BLaER1 treated with 17β-estradiol and CSF1 and Interleukin-3, amounts not matched to agents 10 nM and 100 nM (cell line): Measurements from ENCODE around the gene SEPTIN5.
A peak's percentile ranks its signal among the peaks of the same experiment; 100 is the strongest.

Experiments used
- H3K27ac ChIP-seq, 11 experiments: shearing (Covaris generic); formaldehyde crosslinking; 2 replicates each; pipeline ENCODE4 v1.8.1; 2022
- H3K27me3 ChIP-seq, 11 experiments: shearing (Covaris generic); formaldehyde crosslinking; 2 replicates each; pipeline ENCODE4 v1.8.1; 2022
- H3K36me3 ChIP-seq, 11 experiments: shearing (Covaris generic); formaldehyde crosslinking; 2 replicates each; pipeline ENCODE4 v1.8.1; 2022
- H3K4me1 ChIP-seq, 10 experiments: shearing (Covaris generic); formaldehyde crosslinking; 2 replicates each; pipeline ENCODE4 v1.8.1; 2022
- H3K4me2 ChIP-seq, 11 experiments: shearing (Covaris generic); formaldehyde crosslinking; 2 replicates each; pipeline ENCODE4 v1.8.1; 2022
- H3K4me3 ChIP-seq, 10 experiments: shearing (Covaris generic); formaldehyde crosslinking; 2 replicates each; pipeline ENCODE4 v1.8.1; 2022
- H3K9ac ChIP-seq, 11 experiments: shearing (Covaris generic); formaldehyde crosslinking; 2 replicates each; pipeline ENCODE4 v1.8.1; 2022
- H3K9me3 ChIP-seq, 11 experiments: shearing (Covaris generic); formaldehyde crosslinking; replicated peaks in 1 of 11; 2 replicates each; pipeline ENCODE4 v1.8.1; 2022
- H4K20me1 ChIP-seq, 11 experiments: shearing (Covaris generic); formaldehyde crosslinking; 2 replicates each; pipeline ENCODE4 v1.8.1; 2022
- Cebpa-rat ChIP-seq, 11 experiments: shearing (Covaris generic); IDR thresholded peaks; 2 replicates each; pipeline ENCODE4 v1.8.1; 2022

The SEPTIN5 gene

DNA sequence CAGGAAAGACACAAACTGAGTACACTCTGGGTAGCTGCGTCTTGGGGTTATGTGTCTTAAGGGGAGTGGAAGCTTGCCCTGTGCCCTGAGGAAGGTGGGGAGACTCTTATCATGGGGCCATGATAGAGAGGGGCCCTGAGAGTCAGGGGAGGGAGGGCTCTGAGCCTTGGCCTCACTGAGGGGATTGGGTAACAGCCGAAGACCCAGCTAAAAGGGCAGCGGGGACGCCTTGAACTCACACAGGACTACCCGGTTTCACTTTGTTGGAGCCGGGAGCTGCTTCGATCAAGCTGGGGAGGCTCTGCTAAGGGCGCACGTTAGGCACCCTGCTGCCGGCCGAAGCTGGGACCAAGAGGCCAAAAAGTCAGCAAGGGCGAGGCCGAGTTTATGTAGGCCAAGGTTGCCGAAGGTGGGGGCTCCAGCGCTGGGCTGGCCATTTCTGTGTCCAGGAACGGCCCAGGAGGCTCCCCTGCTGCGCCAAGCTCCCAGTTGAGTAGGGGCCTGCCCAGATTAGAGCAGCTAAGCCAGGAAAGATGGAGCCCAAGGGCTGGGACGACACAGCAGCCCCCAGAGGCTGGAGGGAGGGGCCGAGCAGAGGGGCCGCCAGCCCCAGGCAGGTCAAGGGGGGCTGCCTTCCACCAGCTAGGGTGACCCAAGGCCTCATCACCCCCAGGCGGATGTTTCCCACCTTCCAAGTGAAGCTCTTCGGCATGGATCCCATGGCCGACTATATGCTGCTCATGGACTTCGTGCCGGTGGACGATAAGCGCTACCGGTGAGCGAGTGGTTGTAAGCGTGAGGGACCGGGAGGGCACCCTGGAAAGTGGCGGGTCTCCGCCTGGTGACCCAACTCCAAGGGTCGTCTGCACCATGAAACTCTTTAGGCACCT is 48.5 kb downstream of the SEPTIN5 start:
- Histone ChIP-seq H3K9ac (no peak overlapping the region), H4K20me1 (peaks cover 0 to 96% (median 80%) of the 10 kb centered on the region in 11 experiments; a peak in 18 of 22 replicates), H3K4me1 (peaks cover 21 to 42% (median 32%) of the 10 kb centered on the region in 10 experiments), H3K4me3 (no peak overlapping the region), H3K9me3 (no peaks in the 10 kb centered on the region), H3K27ac (no peak overlapping the region), H3K36me3 (no peaks in the 10 kb centered on the region), H3K27me3 (peaks cover 99 to 100% (median 100%) of the 10 kb centered on the region in 11 experiments), H3K4me2 (no peak overlapping the region)
- TF ChIP-seq Cebpa-rat (IDR thresholded peaks at IDR 0.05) = no peak

DNA sequence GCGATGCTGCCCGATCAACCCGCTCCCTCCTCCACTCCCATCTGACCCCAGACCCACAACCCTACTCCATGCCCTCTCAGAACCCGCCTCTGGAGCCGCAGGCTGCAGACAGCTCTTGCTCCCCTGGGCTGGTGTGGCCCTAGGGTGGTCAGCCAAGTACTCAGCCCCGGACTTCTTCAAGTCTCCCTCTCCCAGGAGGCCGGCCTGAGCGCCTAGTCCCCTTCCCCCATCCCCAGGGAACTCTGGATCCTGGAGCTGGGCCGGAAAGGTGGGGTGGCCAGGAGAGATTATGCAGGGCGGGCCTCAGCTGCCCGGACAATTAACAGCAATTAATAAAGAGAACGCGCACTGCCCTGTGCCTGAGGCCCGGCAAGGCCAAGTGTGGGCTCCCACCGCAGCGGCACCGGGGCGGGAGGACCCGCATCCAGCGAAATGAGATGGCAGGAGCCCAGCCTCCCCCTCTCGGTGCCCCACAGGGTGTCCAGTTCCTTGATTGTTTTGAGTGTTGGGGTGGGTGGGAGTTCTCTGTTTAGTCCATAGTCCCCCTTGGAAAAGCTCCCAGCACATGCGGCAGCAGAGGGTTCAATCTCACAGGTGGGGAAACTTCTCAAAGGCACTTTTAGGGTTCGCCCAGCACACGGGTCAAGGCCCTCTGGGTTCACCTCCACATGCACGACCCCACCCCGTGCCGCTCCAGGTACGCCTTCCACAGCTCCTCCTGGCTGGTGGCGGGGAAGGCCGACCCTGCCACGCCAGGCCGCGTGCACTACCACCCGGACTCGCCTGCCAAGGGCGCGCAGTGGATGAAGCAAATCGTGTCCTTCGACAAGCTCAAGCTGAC is 49.4 kb downstream of the SEPTIN5 start:
- Histone ChIP-seq H3K27me3 (peaks cover 99 to 100% (median 100%) of the 10 kb centered on the region in 11 experiments), H3K4me3 (no peak overlapping the region), H3K4me2 (no peak overlapping the region), H3K9me3 (no peaks in the 10 kb centered on the region), H3K27ac (no peak overlapping the region), H3K9ac (no peak overlapping the region), H3K4me1 (peaks cover 30 to 49% (median 38%) of the 10 kb centered on the region in 10 experiments), H4K20me1 (peaks cover 0 to 95% (median 79%) of the 10 kb centered on the region in 11 experiments; a peak in 17 of 22 replicates), H3K36me3 (no peaks in the 10 kb centered on the region)
- TF ChIP-seq Cebpa-rat (IDR thresholded peaks at IDR 0.05) = no peak

DNA sequence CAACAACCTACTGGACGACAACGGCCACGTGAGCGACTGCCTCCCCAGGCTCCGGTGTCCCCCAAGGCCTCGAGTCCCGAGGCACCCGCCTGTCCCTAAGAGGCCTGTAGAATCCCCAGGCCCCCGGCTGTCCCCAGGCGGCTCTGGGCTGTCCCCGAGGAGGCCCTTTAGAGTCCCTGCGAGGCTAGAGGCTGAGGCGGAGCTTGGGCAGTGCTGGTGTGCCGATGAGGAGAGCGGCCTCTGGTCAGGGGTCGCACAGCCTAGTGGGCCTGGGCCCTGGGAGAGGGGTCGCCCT is 49.9 kb downstream of the SEPTIN5 start:
- H3K9ac ChIP-seq = no peak overlapping the region
- H3K4me3 ChIP-seq = no peak overlapping the region
- H3K4me1 ChIP-seq = peaks cover 31 to 48% (median 42%) of the 10 kb centered on the region in 10 experiments
- H4K20me1 ChIP-seq = peaks cover 0 to 92% (median 76%) of the 10 kb centered on the region in 11 experiments; a peak in 17 of 22 replicates
- TF ChIP-seq Cebpa-rat (IDR thresholded peaks at IDR 0.05) = no peak
- H3K9me3 ChIP-seq = no peaks in the 10 kb centered on the region
- no peak overlapping the region for H3K4me2 ChIP-seq
- H3K27me3 ChIP-seq = peaks cover 99 to 100% (median 100%) of the 10 kb centered on the region in 11 experiments
- no peak overlapping the region for H3K27ac ChIP-seq
- no peaks in the 10 kb centered on the region for H3K36me3 ChIP-seq

DNA sequence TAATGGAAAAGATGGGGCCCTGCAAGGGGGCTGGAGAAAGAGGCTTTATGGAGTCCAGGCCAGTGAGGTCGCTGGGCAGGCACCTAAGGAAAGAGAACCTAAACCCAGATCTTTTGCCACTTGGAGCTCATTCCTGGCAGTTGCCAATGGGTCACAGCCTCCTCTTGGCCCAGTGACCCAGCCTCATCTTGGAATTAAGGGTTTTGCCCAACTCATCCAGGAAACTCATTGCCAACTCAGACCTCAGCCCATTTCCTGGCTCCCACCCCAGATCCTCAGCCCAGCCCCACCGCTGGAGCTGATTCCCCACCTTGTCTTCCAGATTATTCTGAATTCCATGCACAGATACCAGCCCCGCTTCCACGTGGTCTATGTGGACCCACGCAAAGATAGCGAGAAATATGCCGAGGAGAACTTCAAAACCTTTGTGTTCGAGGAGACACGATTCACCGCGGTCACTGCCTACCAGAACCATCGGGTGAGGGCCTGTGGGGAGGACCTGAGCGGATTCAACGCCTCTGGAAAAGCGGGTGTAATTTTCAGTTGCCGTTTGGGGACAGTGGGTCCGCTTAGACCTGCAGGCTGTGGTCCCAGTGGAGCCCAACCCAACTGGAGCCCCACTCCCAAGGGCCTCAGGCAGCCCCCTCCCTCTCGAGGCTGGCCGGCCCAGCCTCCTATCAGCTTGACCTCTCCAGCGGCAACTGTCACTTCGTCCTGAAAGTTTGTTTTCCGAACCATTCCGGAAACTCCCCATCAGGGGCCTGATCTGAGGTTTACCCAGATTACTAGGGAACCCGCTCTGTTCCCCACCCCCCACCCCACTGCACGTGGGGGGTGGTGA is 50.6 kb downstream of the SEPTIN5 start:
- H3K4me2 ChIP-seq = peak overlapping the region in 10 of 11 experiments; percentile 74 to 92 (median 86); a peak in 19 of 22 replicates
- H3K4me3 ChIP-seq = peak overlapping the region in 6 of 10 experiments; percentile 53 to 69 (median 58); a peak in 6 of 20 replicates
- H3K9ac ChIP-seq = no peak overlapping the region
- H3K4me1 ChIP-seq = peaks cover 31 to 50% (median 42%) of the 10 kb centered on the region in 10 experiments
- H3K27ac ChIP-seq = no peak overlapping the region
- no peak for TF ChIP-seq Cebpa-rat (IDR thresholded peaks at IDR 0.05)
- no peaks in the 10 kb centered on the region for H3K36me3 ChIP-seq
- H3K9me3 ChIP-seq = no peaks in the 10 kb centered on the region
- peaks cover 0 to 92% (median 71%) of the 10 kb centered on the region in 11 experiments; a peak in 17 of 22 replicates for H4K20me1 ChIP-seq
- peaks cover 99 to 100% (median 100%) of the 10 kb centered on the region in 11 experiments for H3K27me3 ChIP-seq

DNA sequence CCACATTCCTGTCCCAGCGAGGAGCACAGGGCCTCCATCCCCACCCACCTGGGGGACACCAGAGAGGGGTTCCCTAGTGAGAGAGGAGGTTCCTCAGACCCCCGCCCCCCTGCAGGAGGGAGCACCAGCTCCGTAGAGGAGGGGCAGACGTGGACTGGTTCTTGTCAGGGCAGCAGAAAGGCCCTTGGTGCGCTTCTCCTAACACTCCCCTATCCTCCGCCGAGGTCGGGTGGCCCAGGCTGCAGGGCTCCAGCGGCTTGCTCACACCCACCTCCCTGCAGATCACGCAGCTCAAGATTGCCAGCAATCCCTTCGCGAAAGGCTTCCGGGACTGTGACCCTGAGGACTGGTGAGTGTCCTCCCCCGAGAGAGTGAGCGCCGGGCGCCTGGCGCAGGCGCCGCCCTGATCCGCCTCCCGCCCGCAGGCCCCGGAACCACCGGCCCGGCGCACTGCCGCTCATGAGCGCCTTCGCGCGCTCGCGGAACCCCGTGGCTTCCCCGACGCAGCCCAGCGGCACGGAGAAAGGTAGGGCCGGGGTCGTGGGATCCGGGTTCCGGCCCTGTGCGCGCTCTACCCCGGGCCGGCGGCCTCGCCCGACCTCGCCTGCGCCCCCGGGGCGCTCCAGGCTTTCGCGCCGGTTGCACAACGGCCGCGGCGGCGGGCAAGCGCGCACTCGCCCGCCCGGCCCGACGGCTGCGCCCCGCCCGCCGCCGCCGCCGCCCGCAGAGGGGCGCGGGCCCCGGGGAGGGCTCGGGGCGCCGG is 51.4 kb downstream of the SEPTIN5 start:
- no peaks in the 10 kb centered on the region for H3K36me3 ChIP-seq
- peak in 3 of 11 experiments; percentile 29 to 70 (median 60); a peak in 4 of 22 replicates for TF ChIP-seq Cebpa-rat (IDR thresholded peaks at IDR 0.05)
- H3K4me2 ChIP-seq = peak overlapping the region; percentile 74 to 92 (median 86)
- peak overlapping the region; percentile 51 to 69 (median 54) for H3K4me3 ChIP-seq
- H3K9ac ChIP-seq = peak overlapping the region in 9 of 11 experiments; percentile 8 to 67 (median 47); a peak in 10 of 22 replicates
- peaks cover 31 to 57% (median 42%) of the 10 kb centered on the region in 10 experiments for H3K4me1 ChIP-seq
- no peaks in the 10 kb centered on the region for H3K9me3 ChIP-seq
- H3K27ac ChIP-seq = no peak overlapping the region
- peaks cover 100% of the 10 kb centered on the region in 11 experiments for H3K27me3 ChIP-seq
- peaks cover 0 to 97% (median 67%) of the 10 kb centered on the region in 11 experiments; a peak in 17 of 22 replicates for H4K20me1 ChIP-seq

DNA sequence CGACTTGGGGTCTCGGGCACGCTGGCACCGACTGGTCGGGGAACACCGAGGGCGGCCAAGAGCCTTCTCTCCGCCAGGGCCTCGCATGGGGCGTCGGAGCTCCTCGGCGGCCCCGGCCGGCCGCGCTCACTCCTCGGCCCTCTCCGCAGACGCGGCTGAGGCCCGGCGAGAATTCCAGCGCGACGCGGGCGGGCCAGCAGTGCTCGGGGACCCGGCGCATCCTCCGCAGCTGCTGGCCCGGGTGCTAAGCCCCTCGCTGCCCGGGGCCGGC is 51.9 kb downstream of the SEPTIN5 start:
- Histone ChIP-seq H4K20me1 (peaks cover 0 to 99% (median 65%) of the 10 kb centered on the region in 11 experiments; a peak in 17 of 22 replicates), H3K36me3 (no peaks in the 10 kb centered on the region), H3K27ac (no peak overlapping the region), H3K4me1 (peaks cover 28 to 58% (median 42%) of the 10 kb centered on the region in 10 experiments), H3K4me2 (peak overlapping the region; percentile 74 to 92 (median 86)), H3K9ac (peak overlapping the region in 10 of 11 experiments; percentile 8 to 67 (median 41); a peak in 12 of 22 replicates), H3K27me3 (peaks cover 100% of the 10 kb centered on the region in 11 experiments), H3K4me3 (peak overlapping the region; percentile 51 to 69 (median 54)), H3K9me3 (no peaks in the 10 kb centered on the region)
- no peak for TF ChIP-seq Cebpa-rat (IDR thresholded peaks at IDR 0.05)

DNA sequence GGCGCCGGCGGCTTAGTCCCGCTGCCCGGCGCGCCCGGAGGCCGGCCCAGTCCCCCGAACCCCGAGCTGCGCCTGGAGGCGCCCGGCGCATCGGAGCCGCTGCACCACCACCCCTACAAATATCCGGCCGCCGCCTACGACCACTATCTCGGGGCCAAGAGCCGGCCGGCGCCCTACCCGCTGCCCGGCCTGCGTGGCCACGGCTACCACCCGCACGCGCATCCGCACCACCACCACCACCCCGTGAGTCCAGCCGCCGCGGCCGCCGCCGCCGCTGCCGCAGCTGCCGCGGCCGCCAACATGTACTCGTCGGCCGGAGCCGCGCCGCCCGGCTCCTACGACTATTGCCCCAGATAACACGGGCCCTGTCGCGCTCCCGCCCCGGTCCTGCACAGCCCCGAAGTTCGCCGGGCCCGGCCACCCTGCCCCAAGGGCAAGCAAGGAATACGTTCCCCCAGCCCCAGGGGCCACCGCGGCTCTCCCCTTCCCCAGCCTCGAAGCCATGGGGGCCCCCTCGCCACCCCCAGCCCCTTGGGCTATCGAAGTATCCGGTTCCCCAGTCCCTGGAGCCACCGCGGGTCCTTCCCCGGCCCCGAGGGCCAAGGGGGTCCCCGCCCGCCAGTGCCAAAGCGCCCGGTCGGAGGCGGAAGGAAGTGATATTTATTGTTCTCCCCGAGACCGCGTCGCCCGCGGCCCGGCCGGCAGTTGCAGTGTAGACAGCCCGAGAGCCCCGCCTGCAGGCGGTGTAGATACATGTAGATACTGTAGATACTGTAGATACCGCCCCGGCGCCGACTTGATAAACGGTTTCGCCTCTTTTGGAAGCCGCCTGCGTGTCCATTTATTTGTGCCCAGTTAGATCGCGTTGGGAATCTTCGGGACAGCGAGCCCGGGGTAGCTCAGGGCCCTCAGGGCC is 52.5 kb downstream of the SEPTIN5 start:
- Histone ChIP-seq H3K9ac (peak overlapping the region; percentile 3 to 67 (median 40); a peak in 12 of 22 replicates), H3K4me2 (peak overlapping the region; percentile 74 to 92 (median 86)), H3K27me3 (peaks cover 100% of the 10 kb centered on the region in 11 experiments)

More for the DNA sequence above, 52.5 kb downstream of the SEPTIN5 start:
- TF ChIP-seq Cebpa-rat (IDR thresholded peaks at IDR 0.05) = no peak
- H3K27ac ChIP-seq = no peak overlapping the region; a peak in 1 of 22 replicates
- H3K9me3 ChIP-seq = no peaks in the 10 kb centered on the region
- H4K20me1 ChIP-seq = peaks cover 0 to 95% (median 59%) of the 10 kb centered on the region in 11 experiments; a peak in 17 of 22 replicates
- H3K4me1 ChIP-seq = peaks cover 26 to 64% (median 42%) of the 10 kb centered on the region in 10 experiments
- H3K4me3 ChIP-seq = peak overlapping the region; percentile 51 to 69 (median 54)
- H3K36me3 ChIP-seq = no peaks in the 10 kb centered on the region
